B cell (primary cell): ENCODE data around the gene CYTL1. TPM values are rescaled to one million over a fixed set of nuclear protein-coding genes. Genes with fewer than 3 reads are reported as not detected.

Experiments
- ATAC-seq: fragments of 200-7000 bp; cut with Tn5 transposase; one replicate; pipeline ENCODE4 v1.10.0; 2021; ENCODE audit warnings: low read depth, mild to moderate bottlenecking, moderate number of reproducible peaks, moderate library complexity
- CTCF ChIA-PET: fragments of 350-600 bp; sonication (Branson Sonifier 250); formaldehyde crosslinking; loops from one replicate; lab custom pipeline; 2021; ENCODE audit warnings: antibody characterized with exemption, inconsistent platforms; lab: Charles Lee
- POLR2A ChIA-PET: fragments of 350-600 bp; sonication (Branson Sonifier 250); formaldehyde crosslinking; loops from one replicate; lab custom pipeline; 2021; ENCODE audit warnings: antibody characterized with exemption; lab: Charles Lee
- DNase-seq: peaks from one replicate; pipeline ENCODE4 v3.0.0; 2013
- H2AFZ ChIP-seq: 2 replicates; pipeline ENCODE4 v1.6.1; 2012; ENCODE audit warnings: mild to moderate bottlenecking, low read depth, low read length; ENCODE audit not compliant: insufficient read depth, poor library complexity, severe bottlenecking
- H3K27ac ChIP-seq, 2 donors: 1 replicate in 1 of 2; 2 replicates in 1 of 2; pipeline ENCODE4 v1.5.1; 2012 to 2013; ENCODE audit warnings: low read length in 2 of 2, mild to moderate bottlenecking in 2 of 2, moderate library complexity in 1 of 2
- H3K27me3 ChIP-seq, 4 experiments: fragments of 200-600 bp in 1 of 4; sonication (generic) in 1 of 4; replicated peaks in 1 of 4; 1 replicate in 2 of 4; 2 replicates in 2 of 4; pipeline versions ENCODE4 v1.6.1 to v1.7.0; 2013 to 2016; ENCODE audit warnings: low read length in 3 of 4, mild to moderate bottlenecking in 2 of 4, mixed read lengths in 1 of 4, moderate library complexity in 1 of 4; ENCODE audit not compliant: insufficient read depth in 4 of 4, control insufficient read depth in 3 of 4; ENCODE audit errors: control extremely low read depth in 1 of 4
- H3K36me3 ChIP-seq, 2 experiments: replicated peaks in 1 of 2; 1 replicate in 1 of 2; 2 replicates in 1 of 2; pipeline versions ENCODE4 v1.6.1 to v1.7.1; 2013; ENCODE audit warnings: low read length in 1 of 2; ENCODE audit not compliant: insufficient read depth in 2 of 2, control insufficient read depth in 1 of 2; ENCODE audit errors: control extremely low read depth in 1 of 2, extremely low read depth in 1 of 2
- H3K4me1 ChIP-seq, 2 donors: fragments of 200-600 bp in 1 of 2; sonication (generic) in 1 of 2; 1 replicate in 1 of 2; 2 replicates in 1 of 2; pipeline versions ENCODE4 v1.5.1 to v1.6.1; 2013 to 2017; ENCODE audit warnings: low read length in 2 of 2; ENCODE audit not compliant: control insufficient read depth in 2 of 2, insufficient read depth in 2 of 2
- H3K4me2 ChIP-seq: replicated peaks from 2 replicates; pipeline ENCODE3; 2012; ENCODE audit warnings: mild to moderate bottlenecking, low read depth, low read length; ENCODE audit not compliant: poor library complexity, severe bottlenecking
- H3K4me3 ChIP-seq, 5 experiments: fragments of 200-600 bp in 1 of 5; sonication (generic) in 1 of 5; 1 replicate in 3 of 5; 2 replicates in 2 of 5; pipeline versions ENCODE4 v1.5.1 to v1.7.0; 2011 to 2016; ENCODE audit warnings: low read length in 4 of 5, mild to moderate bottlenecking in 4 of 5, low read depth in 2 of 5, control low read depth in 1 of 5, moderate library complexity in 1 of 5; ENCODE audit not compliant: insufficient read depth in 1 of 5; ENCODE audit errors: control extremely low read depth in 1 of 5, extremely low read depth in 1 of 5
- H3K79me2 ChIP-seq: fragments of 200-600 bp; sonication (generic); one replicate; pipeline ENCODE4 v1.6.0; 2016; ENCODE audit warnings: low read length; ENCODE audit not compliant: control insufficient read depth, insufficient read depth
- H3K9ac ChIP-seq: fragments of 200-600 bp; sonication (generic); 2 replicates; pipeline ENCODE4 v1.6.1; 2017; ENCODE audit warnings: mild to moderate bottlenecking, low read length, moderate library complexity
- H3K9me3 ChIP-seq, 3 donors: one replicate each; pipeline versions ENCODE4 v1.6.1 to v1.7.1; 2013; ENCODE audit warnings: low read length in 2 of 3; ENCODE audit not compliant: control insufficient read depth in 2 of 3, insufficient read depth in 1 of 3; ENCODE audit errors: control extremely low read depth in 1 of 3
- H4K20me1 ChIP-seq: 2 replicates; pipeline ENCODE4 v1.6.0; 2012; ENCODE audit warnings: mild to moderate bottlenecking, low read length; ENCODE audit not compliant: insufficient read depth, control insufficient read depth, poor library complexity, severe bottlenecking
- H3K27ac Mint-ChIP-seq: one replicate; pipeline ENCODE4 v1.8.0; 2021; ENCODE audit warnings: mixed read lengths
- H3K27me3 Mint-ChIP-seq: one replicate; pipeline ENCODE4 v1.8.0; 2021; ENCODE audit warnings: mixed read lengths
- H3K4me1 Mint-ChIP-seq: one replicate; pipeline ENCODE4 v1.8.0; 2021; ENCODE audit warnings: mixed read lengths
- H3K4me3 Mint-ChIP-seq: one replicate; pipeline ENCODE4 v1.8.0; 2021; ENCODE audit warnings: mixed read lengths
- H3K9me3 Mint-ChIP-seq: one replicate; pipeline ENCODE4 v1.8.0; 2022; ENCODE audit warnings: mixed read lengths; ENCODE audit not compliant: insufficient read depth
- CTCF ChIP-seq: fragments of 200-600 bp; IDR thresholded peaks from one replicate; pipeline ENCODE4 v1.8.0; 2022; ENCODE audit warnings: antibody characterized with exemption, mild to moderate bottlenecking
- EZH2 ChIP-seq: IDR thresholded peaks from 2 replicates; pipeline ENCODE4 v1.6.1; 2012; ENCODE audit warnings: borderline replicate concordance, low read depth, mild to moderate bottlenecking, moderate library complexity, low read length; ENCODE audit not compliant: insufficient read depth, poor library complexity, severe bottlenecking
- WGBS: methylation state at CpG from one replicate; pipeline ENCODE4 v1.1.5; 2013; ENCODE audit warnings: missing lambda C conversion rate; ENCODE audit not compliant: insufficient coverage; 5-methylcytosine and 5-hydroxymethylcytosine counted together
- intact Hi-C: fragments of 100-400 bp; cut with micrococcal nuclease; formaldehyde crosslinking; loops from one replicate; pipeline ENCODE4 v1.10.0; 2022
- polyA plus RNA-seq: library from polyadenylated mRNA; depleted of rRNA; stranded (reverse); fragments of >200 nt; gene quantifications from 2 replicates; pipeline ENCODE4 v1.2.3, GENCODE V29; 2012
- total RNA-seq, 2 donors: library from RNA; stranded (reverse); fragments of 120-200 nt in 1 of 2; gene quantifications; 1 replicate in 1 of 2; 2 replicates in 1 of 2; pipeline versions ENCODE4 v1.2.3 to v1.2.4, GENCODE V29; 2013 to 2022

CYTL1 gene
- total and polyA plus RNA-seq, 2 donors (not counting 1 experiment from before 2014, with no cell fraction given): not detected

DNA sequence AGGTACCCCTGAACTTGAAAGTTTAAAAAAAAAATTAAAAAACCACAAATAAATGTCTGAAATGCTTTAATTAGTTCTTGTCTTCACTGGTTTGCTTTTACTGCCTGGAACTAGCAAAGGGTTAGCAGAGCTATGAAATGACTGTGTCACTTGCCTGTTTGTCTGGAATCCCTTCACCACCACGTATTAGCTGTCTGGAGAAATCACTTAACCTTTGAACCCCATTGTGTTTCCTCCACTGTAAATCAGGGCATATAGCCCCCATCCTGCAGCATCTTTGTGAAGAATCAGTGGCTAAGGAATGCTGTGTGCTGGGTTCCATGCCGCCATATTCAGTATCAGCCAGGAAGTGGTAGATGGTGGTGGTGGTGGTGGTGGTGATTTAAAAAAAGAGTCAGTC is 6.3 kb downstream of the CYTL1 start:
- Histone ChIP-seq H3K79me2 (no peaks in the 10 kb centered on the region), H3K4me1 (no peaks in the 10 kb centered on the region), H3K27ac (no peak overlapping the region), H3K4me2 (no peak overlapping the region), H4K20me1 (no peaks in the 10 kb centered on the region), H2AFZ (no peak overlapping the region), H3K36me3 (no peaks in the 10 kb centered on the region), H3K4me3 (no peak overlapping the region), H3K27me3 (peaks cover 0 to 16% (median 2%) of the 10 kb centered on the region in 4 experiments), H3K9me3 (peaks cover 0 to 3% (median 0%) of the 10 kb centered on the region in 3 donors), H3K9ac (no peak overlapping the region)
- DNase-seq (no peak), ATAC-seq (no peak)
- no peaks in the 10 kb centered on the region for H3K4me1 Mint-ChIP-seq
- intact Hi-C loops: no loop called here
- H3K27ac Mint-ChIP-seq: no peak overlapping the region
- POLR2A ChIA-PET: no interaction called here
- no peaks in the 10 kb centered on the region for H3K9me3 Mint-ChIP-seq
- no peak for TF ChIP-seq CTCF
- TF ChIP-seq EZH2: no peak
- H3K27me3 Mint-ChIP-seq: peaks cover 40% of the 10 kb centered on the region
- H3K4me3 Mint-ChIP-seq: no peak overlapping the region
- 50% methylated on average over 1 of the region's 2 CpGs for WGBS
- CTCF ChIA-PET: no interaction called here

GRCh38 chr4:5012244-5012898 is 6.9 kb downstream of the CYTL1 start:
- ChIA-PET POLR2A (no interaction called here), CTCF (no interaction called here)
- H3K9me3 ChIP-seq: peaks cover 0 to 3% (median 0%) of the 10 kb centered on the region in 3 donors
- no peak overlapping the region for H3K9ac ChIP-seq
- no peak overlapping the region for H3K4me3 ChIP-seq
- ATAC-seq (no peak), DNase-seq (no peak)
- Mint-ChIP-seq H3K27me3 (peaks cover 38% of the 10 kb centered on the region), H3K9me3 (no peaks in the 10 kb centered on the region), H3K4me1 (no peaks in the 10 kb centered on the region), H3K4me3 (no peak overlapping the region), H3K27ac (no peak overlapping the region)
- H3K4me2 ChIP-seq: no peak overlapping the region
- H3K36me3 ChIP-seq: no peaks in the 10 kb centered on the region
- no peak overlapping the region for H2AFZ ChIP-seq
- no peaks in the 10 kb centered on the region for H3K79me2 ChIP-seq
- intact Hi-C loops: no loop called here
- no peaks in the 10 kb centered on the region for H4K20me1 ChIP-seq
- WGBS: 100% methylated on average over 2 of the region's 5 CpGs
- TF ChIP-seq EZH2 (no peak), CTCF (no peak)
- peaks cover 0 to 12% (median 0%) of the 10 kb centered on the region in 4 experiments for H3K27me3 ChIP-seq
- no peak overlapping the region for H3K27ac ChIP-seq
- H3K4me1 ChIP-seq: no peaks in the 10 kb centered on the region
